SK-N-SH (cell line): ENCODE data around the gene PRSS8. TPM values are rescaled to one million over a fixed set of nuclear protein-coding genes. Genes with fewer than 3 reads are reported as not detected.
"Not testable (repeated sequence)": the region's sequence is repeated elsewhere in the genome, so short reads cannot be mapped to it uniquely, and the experiment has no call there.

Experiments used
- CTCF ChIA-PET: fragments of 300-600, 350-600 bp; formaldehyde crosslinking; extraction: SDS; loops from one replicate; lab custom pipeline; 2021; lab: Yijun Ruan, JAX
- POLR2A ChIA-PET: fragments of 350-600 bp; sonication (Branson Sonifier 250); formaldehyde crosslinking; extraction: SDS; loops from one replicate; lab custom pipeline; 2020; ENCODE audit warnings: antibody characterized with exemption, inconsistent platforms; lab: Yijun Ruan, JAX
- DNase-seq: peaks from one replicate; pipeline ENCODE4 v3.0.0; 2012
- H2AFZ ChIP-seq: fragments of 200-600 bp; sonication (generic); 2 replicates; pipeline ENCODE4 v1.8.1; 2016; ENCODE audit warnings: antibody characterized with exemption, mild to moderate bottlenecking, low read depth
- H3F3A ChIP-seq: fragments of 200-600 bp; sonication (generic); replicated peaks from 2 replicates; pipeline ENCODE3; 2016; ENCODE audit warnings: antibody characterized with exemption, mild to moderate bottlenecking; ENCODE audit not compliant: insufficient read depth
- H3K27ac ChIP-seq, 2 experiments: fragments of 200-500 bp in 1 of 2; fragments of 200-600 bp in 1 of 2; sonication (Bioruptor generic) in 1 of 2; sonication (generic), shearing (Covaris generic) in 1 of 2; 2 replicates each; pipeline versions ENCODE4 v1.5.1 to v1.6.1; 2014 to 2016; ENCODE audit warnings: low read depth in 2 of 2, inconsistent platforms in 1 of 2, low read length in 1 of 2, mild to moderate bottlenecking in 1 of 2, mixed read lengths in 1 of 2
- H3K27me3 ChIP-seq: fragments of 200-600 bp; sonication (generic), shearing (Covaris generic); 2 replicates; pipeline ENCODE4 v1.6.1; 2016; ENCODE audit warnings: mixed run types; ENCODE audit not compliant: insufficient read depth
- H3K36me3 ChIP-seq, 2 experiments: fragments of 200-500 bp in 1 of 2; fragments of 200-600 bp in 1 of 2; sonication (Bioruptor generic) in 1 of 2; sonication (generic) in 1 of 2; replicated peaks in 1 of 2; 2 replicates each; pipeline versions ENCODE3 to v1.5.1; 2014 to 2016; ENCODE audit warnings: low read length in 1 of 2, mild to moderate bottlenecking in 1 of 2; ENCODE audit not compliant: insufficient read depth in 2 of 2, control insufficient read depth in 1 of 2
- H3K4me1 ChIP-seq, 2 experiments: fragments of 200-500 bp in 1 of 2; fragments of 200-600 bp in 1 of 2; sonication (Bioruptor generic) in 1 of 2; sonication (generic), shearing (Covaris generic) in 1 of 2; 2 replicates each; pipeline versions ENCODE4 v1.5.1 to v1.6.1; 2014 to 2016; ENCODE audit warnings: low read depth in 1 of 2, low read length in 1 of 2, mixed run types in 1 of 2; ENCODE audit not compliant: insufficient read depth in 2 of 2, control insufficient read depth in 1 of 2
- H3K4me2 ChIP-seq: fragments of 200-600 bp; sonication (generic), shearing (Covaris generic); 2 replicates; pipeline ENCODE4 v1.6.1; 2017; ENCODE audit warnings: mixed run types
- H3K4me3 ChIP-seq, 2 experiments: fragments of 200-500 bp in 1 of 2; fragments of 200-600 bp in 1 of 2; sonication (Bioruptor generic) in 1 of 2; sonication (generic), shearing (Covaris generic) in 1 of 2; 2 replicates each; pipeline versions ENCODE4 v1.5.1 to v1.8.1; 2014 to 2016; ENCODE audit warnings: low read depth in 2 of 2, inconsistent platforms in 1 of 2, low read length in 1 of 2, mild to moderate bottlenecking in 1 of 2, mixed read lengths in 1 of 2, moderate library complexity in 1 of 2
- H3K79me2 ChIP-seq: fragments of 200-600 bp; sonication (generic); 2 replicates; pipeline ENCODE4 v1.8.1; 2017; ENCODE audit warnings: mild to moderate bottlenecking; ENCODE audit not compliant: insufficient read depth
- H3K9ac ChIP-seq: fragments of 200-600 bp; sonication (generic); 2 replicates; pipeline ENCODE4 v1.6.1; 2017; ENCODE audit warnings: mixed run types
- H3K9me2 ChIP-seq: fragments of 200-600 bp; sonication (generic); 2 replicates; pipeline ENCODE4 v1.6.1; 2017; ENCODE audit warnings: mixed run types
- H3K9me3 ChIP-seq: fragments of 200-600 bp; sonication (generic); 2 replicates; pipeline ENCODE4 v1.6.1; 2017; ENCODE audit warnings: mixed run types, mild to moderate bottlenecking, moderate library complexity
- H4K20me1 ChIP-seq: fragments of 200-600 bp; sonication (generic); 2 replicates; pipeline ENCODE4 v1.6.1; 2017; ENCODE audit warnings: mild to moderate bottlenecking, mixed run types; ENCODE audit not compliant: insufficient read depth
- ELF1 ChIP-seq: IDR thresholded peaks from 2 replicates; pipeline ENCODE4 v1.4.0; 2012
- FOXM1 ChIP-seq: IDR thresholded peaks from 2 replicates; pipeline ENCODE4 v1.4.0; 2012; ENCODE audit warnings: low read depth, mild to moderate bottlenecking
- MAX ChIP-seq: IDR thresholded peaks from 2 replicates; pipeline ENCODE4 v1.4.0; 2012; ENCODE audit warnings: low read depth
- PBX3 ChIP-seq: IDR thresholded peaks from 2 replicates; pipeline ENCODE4; 2012
- SMC3 ChIP-seq: IDR thresholded peaks from 2 replicates; pipeline ENCODE4 v1.6.1; 2012; ENCODE audit warnings: low read depth, low read length, improper control_type of control experiment
- TAF1 ChIP-seq: IDR thresholded peaks from 2 replicates; pipeline ENCODE4 v1.6.1; 2012; ENCODE audit warnings: low read depth, mild to moderate bottlenecking, low read length, moderate library complexity, borderline replicate concordance
- WGBS: methylation state at CpG from one replicate; pipeline ENCODE4 v1.1.6; 2017; ENCODE audit warnings: low lambda C conversion rate; 5-methylcytosine and 5-hydroxymethylcytosine counted together
- polyA plus RNA-seq, 3 experiments: library from polyadenylated mRNA; depleted of rRNA; stranded (reverse); fragments of >200 nt; gene quantifications; 2 replicates each; pipeline ENCODE4 v1.2.3, GENCODE V29; 2012

Gene PRSS8
- polyA plus RNA-seq, 1 of the 3 experiments (the other 2 are of a cell fraction): 0.07 TPM

- TF ChIP-seq FOXM1 (0 out of 2 replicates have a peak, but pooled peaks have one; percentile 12), ELF1 (0 out of 2 replicates have a peak, but pooled peaks have one; percentile 14), MAX (peak; percentile 69; the same call in 1 of the 2 replicates), SMC3 (no peak)
Measured at GRCh38 chr16:31179747-31180459, 44.4 kb upstream of the PRSS8 start, which contains the start of gene FUS (continued).

- TF ChIP-seq FOXM1 (no peak), TAF1 (0 out of 2 replicates have a peak, but pooled peaks have one; percentile 58)
- H3K79me2 ChIP-seq: peaks cover 50% of the 10 kb centered on the region
- H3K9me3 ChIP-seq: no peaks in the 10 kb centered on the region
- peak overlapping the region; percentile 77 to 99 for H3K4me3 ChIP-seq
- H4K20me1 ChIP-seq: peaks cover 38% of the 10 kb centered on the region
- peaks cover 14 to 36% of the 10 kb centered on the region in 2 experiments for H3K36me3 ChIP-seq
- peak overlapping the region; percentile 92 for H3K4me2 ChIP-seq
- peak overlapping the region; percentile 95 for H3K27ac ChIP-seq
- peaks cover 6% of the 10 kb centered on the region for H3F3A ChIP-seq
- 9% methylated on average over 20 of the region's 27 CpGs for WGBS
- CTCF ChIA-PET: interaction anchor here (0.9 to 1.1 kb wide), 2 partner anchors 195 to 280 kb away, joined by 3 read pairs; partner anchors contain the start of genes ARMC5 and HSD3B7
- no peaks in the 10 kb centered on the region for H3K27me3 ChIP-seq
- peaks cover 9 to 15% of the 10 kb centered on the region in 2 experiments; a peak in 2 of 4 replicates for H3K4me1 ChIP-seq
- H3K9ac ChIP-seq: peak overlapping the region; percentile 100
- no peaks in the 10 kb centered on the region for H3K9me2 ChIP-seq
- peak overlapping the region; percentile 92 for H2AFZ ChIP-seq
- DNase-seq: no peak
- POLR2A ChIA-PET: interaction anchor here (0.6 to 2.1 kb wide), 22 partner anchors 8 to 281 kb away, joined by 3 to 24 read pairs (median 5); partner anchors contain the start of genes ARMC5, HSD3B7, KAT8 and PRSS36
Measured at GRCh38 chr16:31179219-31179746, 43.8 kb upstream of the PRSS8 start.

- Histone ChIP-seq H3K9ac (no peak overlapping the region), H3F3A (peaks cover 6% of the 10 kb centered on the region), H3K4me3 (no peak overlapping the region), H3K9me2 (no peaks in the 10 kb centered on the region), H3K36me3 (peaks cover 0 to 14% of the 10 kb centered on the region in 2 experiments), H3K27me3 (no peaks in the 10 kb centered on the region), H3K9me3 (no peaks in the 10 kb centered on the region), H3K79me2 (peaks cover 29% of the 10 kb centered on the region), H4K20me1 (peaks cover 16% of the 10 kb centered on the region), H3K27ac (no peak overlapping the region), H3K4me2 (no peak overlapping the region), H2AFZ (no peak overlapping the region), H3K4me1 (peaks cover 0 to 2% of the 10 kb centered on the region in 2 experiments; a peak in 1 of 4 replicates)
- peak; percentile 29; the same call in 1 of the 2 replicates for TF ChIP-seq PBX3
- no peak for TF ChIP-seq MAX
- WGBS: 94% methylated on average over 3 of the region's 3 CpGs
- ChIA-PET CTCF (interaction anchor here (1.4 to 2.1 kb wide), 2 partner anchors 17 to 236 kb away, joined by 3 to 7 read pairs; no protein-coding TSS in a partner anchor), POLR2A (no interaction called here)
- no peak for DNase-seq
Measured at GRCh38 chr16:31177136-31177535, 41.6 kb upstream of the PRSS8 start.

- DNase-seq, H3K36me3 ChIP-seq, H3K4me2 ChIP-seq, CTCF ChIA-PET, H4K20me1 ChIP-seq, H3K4me1 ChIP-seq, H3K4me3 ChIP-seq, H3K9ac ChIP-seq, H3K27ac ChIP-seq, H3K27me3 ChIP-seq, H3K9me2 ChIP-seq, POLR2A ChIA-PET, H3K9me3 ChIP-seq, H3K79me2 ChIP-seq, H3F3A ChIP-seq: not testable (repeated sequence)
- H2AFZ ChIP-seq: 0 out of 2 replicates have a peak overlapping the region, but pooled peaks have one; percentile 35
- WGBS: no CpG with 5 or more reads among the region's 2 CpGs
Measured at GRCh38 chr16:31170048-31170447, 34.5 kb upstream of the PRSS8 start.
